Transverse colon (tissue), 4 donors: ENCODE measurements around the gene PKP4.

ENCODE experiments used
- EP300 ChIP-seq: sonication (generic); formaldehyde crosslinking; IDR thresholded peaks from one replicate; pipeline ENCODE4 v1.6.1; 2017; ENCODE audit warnings: antibody characterized with exemption, low read depth
- POLR2A ChIP-seq: fragments of 450-650 bp; IDR thresholded peaks from one replicate; pipeline ENCODE4 v1.6.1; 2016; ENCODE audit warnings: antibody characterized with exemption, mild to moderate bottlenecking, moderate library complexity
- POLR2AphosphoS5 ChIP-seq, 3 donors: sonication (generic); formaldehyde crosslinking; IDR thresholded peaks; one replicate each; pipeline ENCODE4 v1.6.1; 2016; ENCODE audit warnings: antibody characterized with exemption in 3 of 3
- TF ChIP-seq, protein P1 (sequence below), 5 experiments: fragments of 200-600 bp in 3 of 5; fragments of 450-650 bp in 2 of 5; sonication (generic) in 3 of 5; IDR thresholded peaks; 1 replicate in 2 of 5; 2 replicates in 3 of 5; pipeline ENCODE4 v1.5.1; 2016 to 2017; ENCODE audit warnings: antibody characterized with exemption in 5 of 5, inconsistent platforms in 3 of 5, mild to moderate bottlenecking in 2 of 5, moderate library complexity in 1 of 5

DNA sequence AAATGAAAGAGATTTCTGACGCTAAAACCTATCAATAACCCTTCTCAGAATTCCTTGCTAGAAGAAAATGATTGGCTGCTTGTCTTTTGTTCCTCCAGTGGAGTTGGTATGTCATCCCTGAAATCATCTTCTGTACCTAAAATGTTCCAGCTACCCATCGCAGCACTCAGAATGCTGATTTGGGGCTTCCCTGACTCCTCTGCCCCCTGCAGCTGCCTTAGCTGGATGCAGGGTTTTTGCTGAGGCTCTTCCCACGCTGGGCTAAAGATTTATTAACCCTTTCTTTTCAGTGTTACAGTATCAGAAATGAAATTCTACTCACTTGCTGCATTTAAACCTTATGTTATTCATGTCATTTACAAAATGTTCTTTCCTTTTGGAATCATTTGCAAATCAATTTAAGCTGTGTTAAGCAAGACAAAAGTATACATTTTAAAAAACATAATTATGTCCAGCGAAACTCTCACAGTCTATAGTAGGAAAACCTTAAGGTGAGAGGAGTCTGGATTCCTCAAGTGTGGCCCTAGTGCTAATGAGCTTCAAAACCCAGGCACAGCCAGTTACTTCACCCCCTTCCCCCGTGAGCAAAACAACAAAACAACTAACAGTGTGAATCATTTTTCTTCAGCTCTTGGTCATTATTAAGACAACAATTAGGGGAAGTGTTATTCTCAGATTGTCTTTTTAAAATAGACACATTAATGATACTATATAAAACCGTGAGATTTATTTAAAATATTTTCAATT, 32.8 kb downstream of the PKP4 start:
- TF ChIP-seq EP300 (no peak), POLR2AphosphoS5 (IDR thresholded peaks at IDR 0.05) (no peak), POLR2A (no peak)
- TF ChIP-seq, protein P1, sequence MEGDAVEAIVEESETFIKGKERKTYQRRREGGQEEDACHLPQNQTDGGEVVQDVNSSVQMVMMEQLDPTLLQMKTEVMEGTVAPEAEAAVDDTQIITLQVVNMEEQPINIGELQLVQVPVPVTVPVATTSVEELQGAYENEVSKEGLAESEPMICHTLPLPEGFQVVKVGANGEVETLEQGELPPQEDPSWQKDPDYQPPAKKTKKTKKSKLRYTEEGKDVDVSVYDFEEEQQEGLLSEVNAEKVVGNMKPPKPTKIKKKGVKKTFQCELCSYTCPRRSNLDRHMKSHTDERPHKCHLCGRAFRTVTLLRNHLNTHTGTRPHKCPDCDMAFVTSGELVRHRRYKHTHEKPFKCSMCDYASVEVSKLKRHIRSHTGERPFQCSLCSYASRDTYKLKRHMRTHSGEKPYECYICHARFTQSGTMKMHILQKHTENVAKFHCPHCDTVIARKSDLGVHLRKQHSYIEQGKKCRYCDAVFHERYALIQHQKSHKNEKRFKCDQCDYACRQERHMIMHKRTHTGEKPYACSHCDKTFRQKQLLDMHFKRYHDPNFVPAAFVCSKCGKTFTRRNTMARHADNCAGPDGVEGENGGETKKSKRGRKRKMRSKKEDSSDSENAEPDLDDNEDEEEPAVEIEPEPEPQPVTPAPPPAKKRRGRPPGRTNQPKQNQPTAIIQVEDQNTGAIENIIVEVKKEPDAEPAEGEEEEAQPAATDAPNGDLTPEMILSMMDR (IDR thresholded peaks at IDR 0.05): no peak
